Keratinocyte (primary cell): Measurements from ENCODE around the gene MYL5.

ENCODE experiments used
- EZH2 ChIP-seq: IDR thresholded peaks from one replicate; pipeline ENCODE4 v1.6.1; 2012; ENCODE audit warnings: inconsistent platforms, mild to moderate bottlenecking, low read length, moderate library complexity
- TF ChIP-seq, protein P1 (sequence below), 3 experiments: IDR thresholded peaks in 1 of 3; conservative IDR thresholded peaks in 1 of 3; optimal IDR thresholded peaks in 1 of 3; 2 replicates in 2 of 3; 3 replicates in 1 of 3; pipeline versions ENCODE3 to v1.5.1; 2011; ENCODE audit warnings: low read length in 3 of 3, mild to moderate bottlenecking in 3 of 3, moderate library complexity in 2 of 3, control low read depth in 1 of 3, inconsistent platforms in 1 of 3; ENCODE audit not compliant: insufficient read depth in 2 of 3; ENCODE audit errors: extremely low read depth in 1 of 3

DNA sequence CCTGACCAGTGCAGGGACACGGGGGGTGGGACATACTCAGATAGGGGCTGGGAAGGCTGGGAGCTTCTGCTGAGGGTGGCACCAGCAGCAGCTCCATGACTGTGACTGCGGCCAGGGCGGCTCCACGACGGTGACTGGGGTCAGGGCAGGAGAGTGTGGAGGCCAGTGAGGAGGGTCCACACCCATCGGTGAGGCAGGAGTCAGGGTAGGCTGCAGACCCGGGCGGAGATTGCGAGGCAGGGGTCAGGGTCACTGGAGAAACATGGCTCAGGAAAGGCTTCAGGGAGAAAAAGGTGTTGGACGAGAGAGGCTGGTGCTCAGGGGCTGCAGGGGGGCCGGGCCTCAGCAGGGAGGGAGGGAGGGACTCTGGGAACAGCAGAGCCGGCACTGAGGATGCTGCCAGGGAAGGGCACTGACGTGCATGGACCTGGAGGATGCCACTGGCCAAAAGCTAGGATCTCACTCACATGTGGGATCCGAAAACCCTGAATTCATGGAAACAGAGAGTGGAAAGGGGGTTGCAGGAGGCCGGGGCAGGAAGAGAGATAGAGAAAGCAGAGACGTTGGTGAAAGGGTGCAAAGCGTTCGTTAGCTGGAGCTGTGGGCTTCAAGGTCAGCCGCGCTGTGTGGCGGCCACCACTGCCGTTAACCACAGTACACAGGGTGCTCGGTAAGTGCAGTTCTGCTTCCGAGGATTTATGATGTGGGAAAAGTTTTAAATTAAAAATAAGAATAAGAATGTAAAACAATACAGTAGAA, 22.3 kb upstream of the MYL5 start:
- TF ChIP-seq, protein P1, sequence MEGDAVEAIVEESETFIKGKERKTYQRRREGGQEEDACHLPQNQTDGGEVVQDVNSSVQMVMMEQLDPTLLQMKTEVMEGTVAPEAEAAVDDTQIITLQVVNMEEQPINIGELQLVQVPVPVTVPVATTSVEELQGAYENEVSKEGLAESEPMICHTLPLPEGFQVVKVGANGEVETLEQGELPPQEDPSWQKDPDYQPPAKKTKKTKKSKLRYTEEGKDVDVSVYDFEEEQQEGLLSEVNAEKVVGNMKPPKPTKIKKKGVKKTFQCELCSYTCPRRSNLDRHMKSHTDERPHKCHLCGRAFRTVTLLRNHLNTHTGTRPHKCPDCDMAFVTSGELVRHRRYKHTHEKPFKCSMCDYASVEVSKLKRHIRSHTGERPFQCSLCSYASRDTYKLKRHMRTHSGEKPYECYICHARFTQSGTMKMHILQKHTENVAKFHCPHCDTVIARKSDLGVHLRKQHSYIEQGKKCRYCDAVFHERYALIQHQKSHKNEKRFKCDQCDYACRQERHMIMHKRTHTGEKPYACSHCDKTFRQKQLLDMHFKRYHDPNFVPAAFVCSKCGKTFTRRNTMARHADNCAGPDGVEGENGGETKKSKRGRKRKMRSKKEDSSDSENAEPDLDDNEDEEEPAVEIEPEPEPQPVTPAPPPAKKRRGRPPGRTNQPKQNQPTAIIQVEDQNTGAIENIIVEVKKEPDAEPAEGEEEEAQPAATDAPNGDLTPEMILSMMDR (optimal IDR thresholded peaks at IDR 0.05 in 1 of 3, IDR thresholded peaks at IDR 0.05 in 1 of 3, conservative IDR thresholded peaks at IDR 0.05 in 1 of 3; ENCODE audit: extremely low read depth in 1 of 3, insufficient read depth in 2 of 3, low read length in 3 of 3) = no peak
- TF ChIP-seq EZH2 = no peak
